CD4-positive, alpha-beta T cell treated with Interleukin-1 beta for 1 hour (primary cell): ENCODE results near the gene CEP128.
A peak's percentile ranks its signal among the peaks of the same experiment; 100 is the strongest.
"Not testable (repeated sequence)": the region's sequence is repeated elsewhere in the genome, so short reads cannot be mapped to it uniquely, and the experiment has no call there.

Source experiments
- DNase-seq, 2 donors: peaks; one replicate each; pipeline ENCODE4 v3.0.0-alpha.2; 2020 to 2022

The CEP128 gene

DNA sequence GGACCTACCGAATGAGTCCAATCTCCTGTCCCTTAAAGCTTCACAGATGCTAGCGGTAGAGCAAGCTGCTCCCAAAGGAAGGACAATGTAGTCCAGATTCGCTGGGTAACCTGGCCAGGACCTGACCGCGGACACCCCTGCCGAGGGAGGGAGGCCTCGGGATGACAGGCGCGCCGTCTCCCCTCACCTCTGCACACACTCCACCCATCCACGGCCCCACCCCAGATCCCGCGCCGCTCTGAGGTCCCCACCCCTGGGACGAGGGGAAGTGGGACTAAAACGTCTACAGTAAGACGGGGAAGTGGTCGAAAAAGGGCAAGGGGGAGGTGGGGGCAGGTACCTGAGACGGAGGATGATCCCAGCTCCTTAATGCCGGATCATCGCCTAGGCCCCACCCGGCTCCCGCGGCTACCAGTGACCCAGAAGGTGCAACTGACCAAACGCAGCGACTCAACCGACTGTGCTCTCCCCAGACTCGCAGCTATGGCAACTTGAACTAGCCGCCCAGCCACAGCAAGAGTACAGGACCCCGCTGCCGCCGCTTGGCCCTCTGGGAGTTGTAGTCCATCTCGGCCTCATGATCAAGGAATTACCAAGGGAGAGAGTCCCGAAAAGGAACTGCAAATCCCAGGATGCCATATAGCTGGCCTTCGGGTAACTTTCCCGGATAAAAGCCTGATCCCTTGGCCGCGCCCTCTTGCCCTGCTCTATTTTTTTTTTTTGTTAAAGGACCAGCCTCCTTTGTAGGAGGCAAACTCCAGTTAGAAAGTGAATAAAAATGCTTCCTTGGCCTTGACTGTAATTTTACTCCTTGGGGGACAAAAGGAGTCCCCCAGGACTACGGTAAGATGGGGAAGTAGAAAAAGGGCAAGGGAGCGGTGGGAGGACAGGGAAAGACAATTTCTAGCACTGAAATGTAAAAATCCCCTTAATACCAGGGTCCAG is at the start of gene CEP128:
CEP128 (minus strand) TSS at position 498 of the 945 bp plus-strand sequence.
- DNase-seq = peak; percentile 88 to 89

DNA sequence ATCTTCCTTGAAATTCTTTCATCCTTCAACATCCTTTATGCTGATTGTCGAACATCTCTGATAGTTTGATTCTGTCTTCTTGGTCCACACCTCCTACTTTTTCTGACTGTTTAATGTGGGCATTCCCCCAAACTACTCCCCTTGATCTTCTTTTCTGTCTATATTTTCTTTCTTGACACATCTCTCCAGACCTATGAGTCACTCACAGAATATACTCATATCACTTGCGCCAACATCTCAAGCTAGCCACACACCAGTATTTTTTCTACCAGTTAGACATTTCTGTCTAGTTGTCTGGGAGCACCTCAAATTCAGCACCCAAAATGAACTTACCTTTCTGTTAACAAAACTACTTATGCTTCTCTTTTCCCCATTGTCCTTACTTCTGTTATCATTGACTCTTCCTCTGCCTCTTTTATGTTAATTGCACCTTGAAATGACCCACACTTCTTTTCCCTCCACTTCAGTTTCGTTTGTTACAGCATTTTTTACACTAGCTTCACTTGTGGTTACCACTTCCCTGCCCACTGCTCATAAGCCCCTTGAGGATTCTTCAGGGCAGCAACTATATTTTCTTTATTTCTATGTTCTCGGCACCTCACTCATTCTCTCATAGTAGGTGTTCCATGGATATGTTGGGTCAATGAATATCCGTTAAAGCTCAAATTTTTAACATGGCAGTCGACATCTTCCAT is 47.3 kb upstream of the CEP128 start:
- DNase-seq = no peak

DNA sequence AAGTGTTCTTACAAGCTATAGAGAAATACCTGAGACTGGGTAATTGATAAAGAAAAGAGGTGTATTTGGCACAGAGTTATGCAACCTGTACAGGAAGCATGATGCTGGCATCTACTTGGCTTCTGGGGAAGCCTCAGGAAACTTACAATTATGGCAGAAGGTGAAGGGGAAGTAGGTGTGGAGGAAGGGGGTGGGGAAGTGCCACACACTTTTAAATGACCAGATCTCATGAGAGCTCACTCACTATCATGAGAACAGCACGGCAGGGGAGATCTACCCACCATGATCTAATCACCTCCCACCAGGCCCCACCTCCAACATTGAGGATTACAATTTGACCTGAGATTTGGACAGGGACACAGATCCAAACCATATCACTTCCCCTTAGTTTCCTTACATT is 46.7 kb upstream of the CEP128 start:
- DNase-seq = no peak

DNA sequence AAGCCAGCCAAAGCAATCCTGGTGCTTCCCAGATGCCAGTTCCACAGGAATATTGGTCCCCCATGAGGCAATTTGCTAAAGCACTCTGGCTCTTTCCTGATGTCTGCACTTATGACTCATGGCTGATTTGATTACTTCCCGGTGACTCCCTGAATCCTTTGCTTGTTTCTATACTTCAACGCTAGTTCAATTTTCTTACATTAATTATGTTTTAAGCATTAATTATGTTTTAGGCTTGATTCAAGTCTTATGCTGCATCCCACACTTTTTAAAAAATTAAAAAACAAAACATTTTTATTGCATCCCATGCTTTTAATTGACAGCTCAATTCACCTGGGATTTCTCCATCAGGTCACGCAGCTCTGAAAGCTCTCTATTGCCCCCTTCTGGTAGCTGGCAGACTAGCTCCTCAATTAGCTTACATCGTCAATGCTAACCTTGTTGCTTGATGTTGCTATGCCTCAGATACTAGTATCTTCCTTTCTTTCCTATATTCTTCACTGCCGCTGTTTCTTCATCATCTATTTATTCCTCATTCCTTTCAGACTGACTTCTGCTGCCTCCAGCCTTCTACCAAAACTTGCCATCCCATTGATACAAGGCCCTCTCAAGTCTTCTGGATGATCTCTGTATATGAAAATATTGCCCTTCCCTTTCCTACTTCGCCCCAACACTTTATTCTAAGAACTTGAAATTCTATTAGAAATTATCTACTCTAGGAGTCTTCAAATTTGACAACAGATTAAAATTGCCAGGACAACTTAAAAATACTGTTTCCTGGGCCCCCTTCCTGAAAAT is 45.9 kb upstream of the CEP128 start:
- peak; percentile 59 to 77 for DNase-seq

DNA sequence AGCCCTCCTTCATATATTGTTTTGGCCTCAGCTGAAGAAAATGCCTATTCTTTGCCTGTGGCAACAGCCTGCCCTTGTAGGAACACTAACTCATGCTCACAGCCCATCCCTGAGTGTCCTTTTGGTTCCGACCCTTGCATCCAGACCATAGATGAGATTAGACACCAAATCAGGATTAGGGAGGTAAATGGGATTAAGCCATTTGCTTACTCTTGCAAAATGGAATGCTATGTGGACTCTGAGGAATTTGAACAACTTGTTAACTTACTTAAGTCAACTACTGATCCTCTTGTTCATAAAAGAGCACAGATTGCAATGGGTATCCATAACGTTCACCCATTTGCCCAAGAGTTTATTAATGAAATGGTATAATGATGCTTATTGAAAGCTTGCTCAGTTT is 41.2 kb upstream of the CEP128 start:
- no peak for DNase-seq

DNA sequence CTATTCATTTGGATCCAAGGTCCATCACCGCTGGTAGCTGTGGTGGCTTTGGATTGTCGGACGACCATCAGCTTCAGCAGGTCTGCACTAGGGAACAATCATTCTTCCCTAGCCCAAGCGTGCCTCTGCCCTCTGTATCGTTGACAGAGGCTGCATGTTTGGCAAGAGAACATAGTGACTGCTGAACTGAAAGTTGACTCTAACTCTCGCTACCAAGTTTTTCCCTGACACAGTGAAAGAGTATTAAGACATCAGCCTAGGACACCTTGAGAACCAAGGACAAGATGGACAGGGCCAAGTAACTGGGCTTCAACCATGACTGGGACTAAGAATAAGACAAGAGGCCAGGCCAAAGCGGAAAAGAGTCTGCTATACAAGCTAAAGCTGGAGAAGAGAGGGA is 40.1 kb upstream of the CEP128 start:
- DNase-seq = no peak

DNA sequence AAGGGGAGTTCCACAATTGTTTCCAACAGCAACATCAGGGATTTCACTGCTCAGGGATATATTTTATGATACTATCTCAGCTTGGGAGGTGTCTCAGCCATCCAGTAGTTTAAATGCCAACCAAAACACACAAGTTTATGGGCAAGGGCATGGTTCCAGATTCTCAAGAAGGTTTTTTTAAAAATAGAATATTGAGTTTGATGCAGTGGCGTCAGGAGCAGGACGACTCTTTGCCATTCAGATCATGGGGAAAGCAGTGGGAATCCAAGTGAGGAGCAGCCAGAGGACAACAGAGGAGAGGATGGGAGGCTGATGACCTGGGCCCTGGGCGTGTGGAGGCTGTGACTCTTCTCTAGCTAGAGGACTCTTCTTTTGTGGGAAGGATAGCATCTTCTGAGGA is 39.6 kb upstream of the CEP128 start:
- DNase-seq = no peak

DNA sequence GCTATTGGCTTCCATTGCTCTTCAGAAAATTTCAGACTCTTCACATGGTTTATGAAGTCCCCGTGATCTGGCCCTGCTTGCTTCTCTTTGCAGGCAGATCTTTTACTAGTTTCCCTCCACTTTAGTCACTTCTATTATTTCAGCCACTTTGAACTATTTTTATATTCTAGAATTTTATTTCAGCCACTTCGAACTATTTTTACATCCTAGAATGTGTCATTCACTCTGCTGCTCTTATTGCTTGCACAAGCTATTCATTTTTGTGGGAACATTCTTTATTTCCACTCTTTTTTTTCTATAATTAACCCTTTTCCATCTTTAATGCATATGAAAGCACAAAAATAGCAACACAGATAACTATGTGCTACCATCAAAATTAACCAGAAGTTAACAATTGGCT is 38.4 kb upstream of the CEP128 start:
- no peak for DNase-seq

DNA sequence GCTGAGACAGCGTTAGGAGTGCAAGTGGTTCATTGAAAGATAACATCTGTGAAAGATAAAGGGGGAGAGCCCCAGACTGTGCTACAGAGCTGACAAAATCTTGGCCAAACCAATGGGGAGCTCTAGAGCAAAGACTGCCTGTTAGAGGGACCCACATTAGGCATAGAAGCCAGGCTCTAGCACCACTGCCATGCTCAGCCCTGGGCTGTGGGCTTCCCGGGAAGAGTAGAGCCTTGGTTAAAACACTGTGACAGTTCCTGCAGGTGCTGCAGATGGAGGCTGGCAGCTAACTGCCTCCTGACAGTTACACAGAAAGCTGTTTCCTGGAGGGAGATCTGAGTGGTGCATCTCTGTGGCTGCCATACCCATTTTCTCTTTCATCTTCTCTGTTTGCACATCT is 36.9 kb upstream of the CEP128 start:
- no peak for DNase-seq

DNA sequence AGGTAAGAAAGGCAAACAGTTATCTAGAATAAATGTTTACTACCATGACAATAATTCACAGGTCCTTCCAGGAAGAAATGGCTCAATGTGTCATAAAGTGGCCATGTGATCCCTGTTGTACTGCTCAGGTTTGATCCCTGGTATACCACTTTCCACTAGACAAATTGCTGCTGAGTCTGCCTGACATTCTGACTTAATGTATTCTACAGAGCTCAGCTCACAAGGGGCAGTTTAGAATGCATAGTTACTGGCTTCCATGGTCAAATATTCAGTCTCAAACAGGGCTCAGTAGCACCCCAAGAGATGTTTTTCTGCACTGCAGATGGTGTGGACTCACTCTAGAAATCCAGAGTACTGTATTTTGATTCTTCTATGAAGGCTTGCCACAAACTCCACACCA is 35.7 kb upstream of the CEP128 start:
- DNase-seq = no peak

DNA sequence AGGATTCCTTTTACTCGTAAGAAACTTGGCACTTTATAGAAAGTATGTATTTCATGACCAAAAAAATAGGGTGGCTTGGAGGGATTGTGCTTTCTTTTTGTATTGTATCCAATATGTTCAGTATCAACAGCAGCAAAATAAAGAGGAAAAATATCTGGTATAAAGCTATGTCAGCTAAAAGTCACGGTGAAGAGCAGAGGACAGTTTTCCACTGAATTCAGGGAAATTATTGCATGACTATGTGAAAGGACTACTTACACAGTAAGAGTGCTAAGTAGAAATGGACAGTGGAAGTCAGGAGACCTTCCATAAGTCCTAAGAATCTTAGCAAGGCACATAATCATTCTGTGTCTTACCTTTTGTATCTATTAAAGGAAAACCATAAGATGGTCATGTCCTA is 33.1 kb upstream of the CEP128 start:
- no peak for DNase-seq

DNA sequence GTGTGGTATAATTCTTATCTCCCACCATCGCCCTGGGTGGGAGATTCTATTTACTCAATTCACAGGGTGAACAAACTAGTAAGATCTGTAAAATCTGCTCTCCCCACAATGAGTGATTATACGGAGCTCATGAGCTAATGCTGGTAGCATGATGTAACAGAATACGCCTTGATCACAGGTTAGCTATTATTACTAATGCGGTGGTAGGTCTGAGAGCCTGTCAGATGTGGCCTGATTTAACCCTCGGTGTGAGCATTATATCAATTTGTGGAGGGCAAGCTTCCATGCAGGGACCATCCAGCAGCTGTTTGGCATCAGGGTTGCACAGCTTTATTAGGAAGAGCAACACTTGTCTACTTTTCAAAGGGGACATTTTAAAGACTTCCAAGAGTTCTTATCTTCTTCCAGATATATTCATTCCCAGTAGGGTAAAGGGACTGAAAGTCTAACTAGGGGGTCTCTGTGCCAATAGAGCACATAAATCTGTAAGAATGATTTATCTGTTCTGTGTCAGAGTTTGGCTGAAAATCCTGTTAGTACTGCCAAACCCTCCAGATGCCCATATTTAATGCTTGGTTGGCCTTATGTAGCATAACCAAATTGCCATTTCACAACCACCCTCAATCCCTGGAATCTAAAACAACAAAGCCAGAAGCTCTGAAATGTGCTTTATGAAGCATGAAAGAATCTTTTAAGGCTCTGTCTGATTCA is 32.5 kb upstream of the CEP128 start:
- peak in 1 of 2 donors; percentile 21 for DNase-seq

DNA sequence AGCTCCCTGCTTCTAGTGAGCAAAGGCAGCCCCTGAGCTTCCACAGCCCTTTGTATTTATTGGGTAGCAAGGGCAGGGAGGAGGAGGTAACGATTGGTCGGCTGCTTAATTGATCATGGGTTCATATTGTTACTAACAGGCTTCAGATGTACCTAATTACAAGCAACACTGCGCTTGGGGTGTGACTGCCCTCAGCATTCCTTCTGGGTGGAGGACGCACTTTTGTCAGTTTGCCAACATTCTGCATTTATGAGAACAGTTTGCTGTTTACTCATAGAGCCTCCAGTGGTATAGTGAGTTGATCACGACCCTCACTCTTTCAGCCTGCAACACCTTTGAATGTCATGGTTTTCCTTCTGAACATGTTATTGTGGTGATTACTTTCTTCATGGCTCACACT is 23.5 kb upstream of the CEP128 start:
- DNase-seq = no peak

DNA sequence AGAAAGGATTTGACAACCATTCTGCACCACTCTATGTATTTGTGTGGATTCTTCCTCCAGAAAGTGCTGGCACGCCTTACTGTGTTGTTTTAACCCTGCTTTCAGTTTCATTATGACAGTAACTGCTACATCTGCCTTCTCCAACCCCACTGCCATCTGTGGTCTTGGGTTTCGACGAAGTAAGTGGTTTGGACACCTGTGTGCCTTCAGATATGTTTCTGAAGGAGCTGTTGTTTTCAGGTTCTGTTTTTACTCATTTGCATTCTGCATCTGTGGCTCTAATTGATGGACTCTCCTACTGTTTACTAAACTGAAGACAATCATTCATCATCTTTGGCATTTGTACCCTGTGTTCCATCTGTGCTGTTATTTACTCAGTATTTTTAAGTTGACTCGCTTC is 18.0 kb upstream of the CEP128 start:
- DNase-seq = peak; percentile 66 to 71

DNA sequence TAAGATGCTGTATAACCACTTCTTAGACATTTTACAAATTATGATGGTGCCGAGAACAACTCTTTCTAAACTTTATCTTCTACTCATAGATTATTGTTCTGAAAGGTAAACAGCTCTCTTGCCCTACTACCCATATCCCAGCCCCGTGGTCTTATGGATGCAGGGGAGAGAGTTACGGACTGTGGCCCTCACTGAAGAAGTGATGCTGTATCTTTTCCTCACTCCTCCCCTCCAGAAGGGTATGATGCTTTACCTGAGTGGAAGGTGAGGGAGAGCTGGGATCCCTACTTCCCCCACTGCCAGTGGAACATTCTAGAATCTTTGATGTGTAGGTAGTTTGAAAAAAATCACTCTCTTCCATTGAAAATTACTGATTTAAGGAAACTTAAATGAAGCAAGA is 17.4 kb upstream of the CEP128 start:
- DNase-seq = no peak

DNA sequence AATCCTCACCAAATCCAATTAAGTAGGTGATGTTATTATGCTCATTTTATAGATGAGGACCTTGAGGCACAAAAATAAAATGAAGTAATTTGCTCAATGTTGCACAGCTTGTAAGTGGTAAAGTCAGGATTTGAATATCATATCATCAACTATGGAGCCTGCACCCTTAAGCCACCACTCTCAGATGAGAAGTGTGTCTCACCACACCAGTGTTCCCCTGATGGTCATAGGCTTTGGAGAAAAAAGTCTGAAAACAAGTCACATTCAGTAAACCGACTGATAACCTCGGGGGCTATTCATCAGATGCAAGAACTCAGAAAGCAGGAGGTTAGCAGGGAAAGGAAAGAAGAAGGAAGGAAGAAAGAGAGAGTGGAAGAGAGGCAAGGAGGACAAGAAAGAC is 16.7 kb upstream of the CEP128 start:
- no peak for DNase-seq

DNA sequence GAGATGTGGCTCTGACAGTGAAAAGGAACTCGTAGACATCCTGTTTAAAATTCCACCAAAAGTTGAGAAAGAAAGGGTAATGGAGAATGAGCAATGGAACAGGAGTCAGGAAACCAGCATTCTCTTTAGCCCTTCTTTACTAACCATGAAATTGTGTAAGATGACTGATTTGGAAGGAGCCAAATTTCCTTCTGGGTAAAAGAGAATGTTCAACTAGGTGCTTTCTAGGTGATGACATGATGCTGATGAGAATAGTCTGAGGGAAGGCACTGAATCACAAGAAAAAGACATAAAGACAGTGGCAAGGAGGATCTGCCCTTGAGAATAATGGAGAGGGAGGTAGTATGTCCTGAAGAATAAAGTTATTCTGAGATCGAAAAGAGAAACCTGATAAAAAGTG is 16.1 kb upstream of the CEP128 start:
- no peak for DNase-seq

DNA sequence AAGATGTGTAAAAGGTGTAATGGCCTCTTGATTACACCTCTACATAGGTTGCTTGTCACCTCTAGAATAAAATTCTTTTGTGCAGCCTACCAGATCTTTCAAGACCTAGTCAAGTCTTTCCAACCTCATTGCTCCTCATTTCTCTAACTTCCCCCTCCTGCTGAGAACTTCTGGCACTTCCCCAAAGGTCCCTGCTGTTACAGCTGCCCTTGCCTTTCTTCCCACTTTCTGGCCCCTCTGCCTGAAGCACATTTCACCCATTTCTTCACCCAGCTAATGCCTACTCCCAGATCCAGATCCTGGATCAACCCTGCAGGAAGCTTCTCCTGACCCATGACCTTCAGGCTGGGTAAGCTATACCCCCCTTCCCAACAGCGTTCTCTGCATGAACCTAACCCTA is 15.4 kb upstream of the CEP128 start:
- no peak for DNase-seq

DNA sequence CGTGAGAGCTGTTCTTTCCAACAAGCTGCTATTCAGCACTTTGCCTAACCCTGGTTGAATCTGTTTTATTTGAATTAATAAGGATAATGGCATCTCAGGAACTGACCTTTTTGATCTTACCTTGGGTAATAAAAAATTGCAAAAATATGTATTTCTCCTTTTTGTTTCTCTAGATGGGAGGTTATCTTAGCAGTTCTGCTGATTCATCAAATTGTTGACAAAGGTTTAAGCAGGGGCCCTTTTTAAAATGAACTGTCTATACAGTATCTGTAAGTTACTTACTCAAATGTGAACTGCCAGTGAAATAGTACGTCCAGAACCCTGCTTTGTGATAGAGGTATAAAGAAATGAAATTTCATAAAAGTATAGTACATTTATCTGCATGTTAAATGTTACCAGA is 14.6 kb upstream of the CEP128 start:
- no peak for DNase-seq

DNA sequence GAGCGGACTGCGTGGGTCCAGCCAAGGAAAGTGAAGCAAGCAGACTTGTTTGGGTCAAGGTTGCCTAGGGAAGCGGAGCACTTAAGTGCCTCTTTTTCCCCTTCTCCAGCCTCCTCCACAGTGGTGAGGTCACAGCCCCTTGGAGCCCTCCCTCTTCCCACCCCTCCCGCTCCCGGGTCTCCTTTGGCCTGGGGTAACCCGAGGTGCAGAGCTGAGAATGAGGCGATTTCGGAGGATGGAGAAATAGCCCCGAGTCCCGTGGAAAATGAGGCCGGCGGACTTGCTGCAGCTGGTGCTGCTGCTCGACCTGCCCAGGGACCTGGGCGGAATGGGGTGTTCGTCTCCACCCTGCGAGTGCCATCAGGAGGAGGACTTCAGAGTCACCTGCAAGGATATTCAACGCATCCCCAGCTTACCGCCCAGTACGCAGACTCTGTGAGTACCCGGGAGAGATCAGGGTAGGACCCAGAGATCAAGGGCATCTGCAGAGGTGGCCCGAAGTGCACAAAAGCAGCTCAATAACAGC is 13.9 kb upstream of the CEP128 start, which contains the start of gene TSHR:
TSHR (plus strand) TSS at position 206 of the 526 bp plus-strand sequence; CDS start at position 266, 60 bp downstream.
- DNase-seq = peak in 1 of 2 donors; percentile 2

DNA sequence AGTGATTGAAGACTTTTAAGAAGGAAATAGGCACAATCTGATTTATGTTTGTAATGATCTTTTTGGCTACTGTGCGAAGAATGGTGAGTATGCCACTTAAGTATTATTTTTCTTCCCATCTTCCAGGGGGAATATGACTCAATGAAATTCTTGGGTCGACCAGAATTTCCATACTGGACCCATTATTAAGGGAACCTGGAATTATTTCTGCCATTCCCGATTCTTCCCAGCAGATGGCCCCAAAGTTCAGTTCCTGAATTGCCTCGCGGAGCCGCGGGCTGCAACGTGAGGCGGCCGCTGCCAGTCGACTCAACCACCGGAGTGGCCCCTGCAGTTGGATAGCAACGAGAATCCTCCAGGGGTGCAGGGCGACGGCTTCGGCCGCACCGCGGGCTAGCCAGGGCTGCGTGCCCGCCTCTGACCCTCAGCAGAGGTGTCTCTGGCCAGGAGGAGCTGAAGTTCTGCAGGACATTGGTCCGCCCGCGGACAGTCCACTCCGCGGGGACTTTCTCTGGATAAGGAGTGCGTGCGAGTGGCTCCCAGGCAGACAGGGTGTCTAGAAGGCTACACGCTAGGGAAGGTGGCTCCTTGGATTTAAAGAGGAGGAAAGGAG is 13.3 kb upstream of the CEP128 start:
- DNase-seq = peak; percentile 74 to 84

DNA sequence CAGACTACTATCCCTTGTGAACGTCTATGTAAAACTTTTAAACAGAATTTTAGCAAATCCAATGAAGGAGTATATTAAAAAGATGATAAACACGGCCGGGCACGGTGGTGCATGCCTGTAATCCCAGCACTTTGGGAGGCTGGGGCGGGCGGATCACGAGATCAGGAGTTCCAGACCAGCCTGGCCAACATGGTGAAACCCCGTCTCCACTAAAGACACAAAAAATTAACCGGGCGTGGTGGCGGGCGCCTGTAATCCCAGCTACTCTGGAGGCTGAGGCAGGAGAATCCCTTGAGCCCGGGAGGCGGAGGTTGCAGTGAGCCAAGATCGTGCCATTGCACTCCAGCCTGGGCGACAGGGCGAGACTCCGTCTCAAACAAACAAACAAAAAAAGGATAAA is 11.7 kb upstream of the CEP128 start:
- DNase-seq = not testable (repeated sequence)
